Stimulated activated CD4-positive, alpha-beta T cell treated with anti-CD3 and anti-CD28 coated beads, Interleukin-1b, Interleukin-23, amount 100 ng/mL, for 4 hours (primary cell): ENCODE data around the gene IER5.

Experiments used
- DNase-seq, 2 donors: peaks; one replicate each; pipeline ENCODE4 v3.0.0-alpha.2; 2020; ENCODE audit warnings: low read depth in 2 of 2

The IER5 gene

DNA sequence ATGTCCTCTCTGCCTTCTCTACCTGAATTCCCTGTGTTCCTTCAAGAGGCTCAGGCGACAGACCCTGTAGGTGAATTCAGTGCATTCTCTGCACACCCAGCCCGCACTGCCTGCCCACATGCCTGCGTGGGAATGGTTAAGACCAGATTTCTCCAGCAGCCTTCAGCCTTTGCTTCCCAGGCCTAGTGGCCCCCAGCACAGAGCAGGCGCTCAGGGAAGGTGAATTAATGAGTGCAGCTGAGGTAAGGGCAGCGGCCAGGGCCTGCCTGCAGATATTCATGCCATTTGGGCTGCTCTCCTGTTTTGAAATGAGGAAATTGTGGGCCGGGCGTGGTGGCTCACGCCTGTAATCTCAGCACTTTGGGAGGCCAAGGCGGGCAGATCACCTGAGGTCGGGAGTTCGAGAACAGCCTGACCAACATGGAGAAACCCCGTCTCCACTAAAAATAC lies 45.5 kb downstream of the IER5 start:
- DNase-seq, result no peak

DNA sequence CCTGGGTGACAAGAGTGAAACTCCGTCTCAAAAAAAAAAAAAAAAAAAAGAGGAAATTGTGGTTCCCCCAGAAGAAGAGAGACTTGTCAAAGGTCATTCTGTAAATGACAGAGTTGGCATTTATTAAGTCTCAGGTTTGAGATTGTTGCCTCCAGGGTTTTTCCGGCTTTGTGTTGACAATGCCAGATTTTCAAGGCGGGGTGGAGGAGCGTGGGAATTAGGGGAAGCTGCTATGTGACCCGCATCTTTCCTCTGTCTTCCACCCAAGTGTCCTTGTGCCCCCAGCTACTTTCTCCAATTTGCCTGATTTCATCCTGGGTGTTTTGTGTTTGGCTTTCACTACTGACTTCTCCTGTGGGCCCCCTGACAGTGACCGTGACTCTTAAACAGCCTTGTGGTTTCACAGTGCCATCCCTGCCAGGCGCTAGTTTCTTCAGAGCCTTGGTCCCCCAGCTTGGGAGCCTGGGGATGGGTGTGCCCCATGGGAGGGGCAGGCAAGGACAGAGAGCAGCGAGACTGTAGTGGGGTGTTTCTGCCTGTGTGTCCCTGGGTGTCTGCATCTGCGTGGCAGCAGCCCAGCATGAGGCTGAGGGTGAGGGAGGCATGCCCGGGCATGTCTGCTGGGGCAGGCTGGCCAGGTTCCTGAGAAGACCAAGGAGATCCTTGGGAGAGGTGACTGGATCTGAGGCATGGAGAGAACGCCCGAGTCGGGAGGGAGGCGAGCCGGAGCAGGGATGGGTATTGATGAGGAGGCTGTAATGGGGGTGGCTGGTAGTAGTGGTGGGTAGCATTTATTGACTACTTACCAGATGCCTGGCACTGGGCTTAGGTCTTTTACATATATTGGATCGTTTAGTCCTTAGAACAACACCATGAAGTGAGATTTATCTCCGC lies 46.3 kb downstream of the IER5 start:
- no peak for DNase-seq

DNA sequence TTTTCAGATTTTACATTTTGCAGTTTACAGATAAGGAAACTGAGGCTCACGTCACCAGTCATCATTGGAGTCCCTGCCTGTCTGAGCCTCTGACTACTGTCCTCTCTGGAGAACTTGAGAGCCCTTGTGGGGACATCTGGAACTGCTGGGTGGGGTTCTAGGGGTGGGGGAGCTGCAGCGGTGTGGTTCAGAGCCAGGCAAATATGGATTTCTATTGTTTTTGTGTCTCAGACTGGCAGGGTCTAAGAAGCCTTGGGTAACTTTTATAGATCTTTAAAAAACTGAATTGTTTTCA lies 46.9 kb downstream of the IER5 start:
- no peak for DNase-seq

DNA sequence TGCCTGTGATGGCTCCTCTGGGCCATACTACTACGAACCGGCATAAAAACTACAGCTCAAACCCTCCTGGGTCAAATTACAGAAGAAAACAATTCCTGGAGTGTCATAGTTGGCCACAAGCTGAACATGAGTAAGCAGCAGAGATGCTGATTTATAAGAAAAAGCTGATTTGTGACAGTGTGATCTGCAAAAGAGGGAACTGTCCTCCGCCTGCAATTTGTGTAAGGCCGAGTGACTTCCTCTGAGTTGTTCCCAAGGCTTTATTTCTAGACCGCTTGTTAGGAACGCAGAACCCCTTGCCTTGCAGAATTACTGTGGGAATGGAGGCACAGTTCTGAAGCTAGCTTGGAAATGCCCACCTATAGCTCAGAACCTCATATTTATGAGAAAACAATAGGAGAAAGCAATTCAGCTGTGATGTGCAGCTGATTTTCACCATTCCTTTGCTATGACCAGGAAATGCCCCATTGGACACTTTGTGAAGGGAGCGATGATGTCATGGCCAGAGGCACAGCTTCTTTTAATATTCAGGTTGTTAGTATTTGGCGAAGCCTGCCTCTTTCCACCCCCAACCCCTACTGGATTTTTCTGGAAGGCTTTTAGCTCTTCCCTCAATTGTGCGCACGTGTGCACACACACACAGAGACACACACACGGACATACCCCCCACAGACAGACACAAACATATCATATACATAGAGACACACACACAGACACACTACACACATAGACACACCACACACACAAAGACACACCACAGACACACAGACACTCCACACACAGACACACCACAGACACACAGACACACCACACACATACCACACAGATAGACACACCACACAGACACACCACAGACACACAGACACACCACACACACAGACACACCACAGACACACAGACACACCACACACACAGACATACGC lies 47.6 kb downstream of the IER5 start:
- no peak for DNase-seq

DNA sequence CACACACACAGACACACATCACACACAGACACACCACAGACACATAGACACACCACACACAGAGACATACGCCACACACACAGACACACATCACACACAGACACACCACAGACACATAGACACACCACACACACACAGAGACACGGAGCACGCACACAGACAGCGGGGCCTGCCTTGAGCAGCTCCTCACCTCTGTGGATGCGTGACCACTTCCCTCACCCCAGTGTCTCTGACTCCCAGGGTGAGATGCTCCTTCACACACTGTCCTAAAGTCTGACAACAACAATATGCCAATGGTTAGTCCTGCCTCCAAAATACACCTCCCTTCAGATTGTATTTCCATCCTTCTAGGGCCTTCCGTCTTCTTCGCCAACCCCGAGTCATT lies 48.2 kb downstream of the IER5 start:
- DNase-seq, result no peak

DNA sequence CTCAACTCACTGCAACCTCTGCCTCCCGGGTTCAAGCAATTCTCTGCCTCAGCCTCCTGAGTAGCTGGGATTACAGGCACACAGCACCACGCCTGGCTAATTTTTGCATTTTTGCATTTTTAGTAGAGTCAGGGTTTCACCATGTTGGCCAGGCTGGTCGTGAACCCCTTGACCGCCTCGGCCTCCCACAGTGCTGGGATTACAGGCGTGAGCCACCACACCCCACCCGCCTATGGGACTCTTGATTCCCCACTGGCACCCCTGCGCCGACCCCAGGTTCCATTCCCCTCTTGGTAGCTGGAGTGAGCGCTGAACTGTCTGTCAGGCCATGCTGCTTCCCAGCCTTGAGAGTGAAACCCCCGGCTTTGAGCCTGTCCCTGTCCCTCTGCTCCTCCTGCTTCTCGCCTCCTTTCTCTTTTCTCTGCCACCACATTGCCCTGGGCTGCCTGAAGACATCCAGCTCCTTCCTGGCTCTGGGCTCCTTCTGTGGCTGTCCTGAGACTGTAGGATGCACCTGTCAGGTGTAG lies 48.8 kb downstream of the IER5 start:
- no peak for DNase-seq

DNA sequence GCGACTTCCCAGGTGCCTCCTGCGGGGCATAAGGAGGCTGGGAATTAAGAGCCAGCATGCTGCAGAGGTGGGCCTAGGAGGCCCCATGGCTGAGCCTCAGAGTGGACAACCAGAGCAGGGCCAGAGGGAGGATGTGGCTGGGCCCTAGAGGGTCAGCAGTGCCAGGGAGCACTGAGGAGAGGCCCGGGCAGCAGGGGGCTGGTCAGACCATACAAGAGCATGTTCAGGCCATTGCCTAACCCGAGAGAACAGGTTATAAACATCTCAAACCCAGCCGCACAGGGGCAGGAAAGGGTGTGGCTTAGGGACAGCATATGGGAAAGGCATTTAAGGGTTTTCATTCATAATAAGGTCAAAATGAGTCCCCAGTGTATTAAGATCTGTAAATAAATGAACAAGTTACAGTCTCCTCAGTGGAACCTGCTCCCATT lies 51.1 kb downstream of the IER5 start:
- no peak for DNase-seq

DNA sequence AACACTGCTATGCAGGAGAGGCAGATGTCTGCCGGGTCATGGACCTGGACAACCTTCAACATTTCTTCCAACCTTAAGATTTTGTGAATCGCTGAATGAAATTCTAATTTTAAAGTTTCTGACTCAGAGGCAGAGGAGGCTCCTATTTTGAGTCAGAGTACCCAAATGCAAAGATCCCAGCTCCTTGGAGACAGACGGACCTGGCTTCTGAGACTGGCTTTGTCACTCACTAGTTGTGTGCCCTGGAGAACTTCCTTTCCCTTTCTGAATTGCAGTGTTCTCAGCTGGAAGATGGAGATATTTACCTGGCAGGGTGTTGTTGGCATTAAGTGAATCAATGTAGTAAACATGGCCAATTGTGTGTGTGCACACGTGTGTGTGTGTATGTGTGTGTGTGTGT lies 51.9 kb downstream of the IER5 start:
- no peak for DNase-seq

DNA sequence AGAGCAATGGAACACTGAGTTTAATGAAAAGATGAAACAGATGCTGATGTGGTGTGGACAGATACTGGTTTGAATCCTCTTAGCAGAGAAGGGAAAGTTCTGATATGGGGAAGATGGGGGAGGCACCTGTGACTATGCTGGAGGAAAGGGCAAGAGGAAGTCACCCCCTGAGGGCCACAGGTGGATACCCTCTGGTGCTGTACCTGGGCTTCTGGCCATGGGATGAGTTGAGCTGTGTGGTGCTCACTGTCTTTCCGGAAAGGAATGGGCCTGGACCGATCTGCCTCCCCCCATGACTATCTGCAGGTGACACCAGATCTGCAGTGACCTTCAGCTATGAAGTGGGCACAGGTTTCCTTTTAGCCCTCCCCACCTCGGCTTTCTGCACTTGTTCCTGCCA lies 52.4 kb downstream of the IER5 start:
- DNase-seq, result no peak

DNA sequence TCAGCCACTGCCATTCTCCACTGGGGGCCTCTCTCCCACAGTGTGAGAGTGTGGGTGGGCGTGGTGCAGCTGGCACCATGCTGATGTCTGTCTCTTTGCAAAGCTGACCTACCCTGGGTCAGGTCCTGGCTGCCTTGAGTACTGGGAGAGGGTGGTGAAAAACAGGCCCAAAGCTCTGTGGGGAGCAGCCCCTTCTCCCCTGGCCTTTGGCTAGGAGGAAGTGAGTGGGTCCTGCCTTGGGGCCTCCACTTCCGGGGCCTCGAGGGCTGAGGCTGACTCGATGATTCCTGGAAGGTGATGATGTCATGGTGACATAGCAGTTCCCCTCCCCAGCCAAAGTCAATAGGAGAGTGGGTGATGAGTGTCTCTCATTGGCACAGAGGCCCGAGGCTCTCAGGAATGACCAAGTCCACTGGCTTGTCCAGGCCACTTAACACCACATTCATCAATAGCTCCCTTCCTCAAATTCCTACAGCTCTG lies 53.0 kb downstream of the IER5 start:
- DNase-seq, result peak; percentile 50 to 56
